WTC11 (cell line): Measurements from ENCODE around the gene TP53I13. TPM values are rescaled to one million over a fixed set of nuclear protein-coding genes. Genes with fewer than 3 reads are reported as not detected.

Source experiments
- ATAC-seq: fragments of 200-7000 bp; cut with Tn5 transposase; 2 replicates; pipeline ENCODE4 v1.10.0; 2021; ENCODE audit warnings: mild to moderate bottlenecking, moderate library complexity
- CTCF ChIA-PET: fragments of 300-600 bp; sonication (Branson Sonifier 250); formaldehyde crosslinking; loops from one replicate; lab custom pipeline; 2021; ENCODE audit warnings: antibody characterized with exemption; lab: Charles Lee
- POLR2A ChIA-PET: fragments of 350-600 bp; sonication (Branson Sonifier 250); formaldehyde crosslinking; loops from one replicate; lab custom pipeline; 2021; ENCODE audit warnings: antibody characterized with exemption; lab: Charles Lee
- DNase-seq: peaks from one replicate; pipeline ENCODE4 v3.0.0; 2021; ENCODE audit warnings: low spot score
- H3K27ac Mint-ChIP-seq: 2 replicates; pipeline ENCODE4 v1.8.0; 2021; ENCODE audit warnings: mixed read lengths
- H3K27me3 Mint-ChIP-seq: 2 replicates; pipeline ENCODE4 v1.8.0; 2021; ENCODE audit warnings: low read depth, mild to moderate bottlenecking, moderate library complexity, mixed read lengths
- H3K36me3 Mint-ChIP-seq: 2 replicates; pipeline ENCODE4 v1.8.0; 2021; ENCODE audit warnings: mixed read lengths
- H3K4me1 Mint-ChIP-seq: 2 replicates; pipeline ENCODE4 v1.8.0; 2022; ENCODE audit warnings: mixed read lengths
- H3K4me3 Mint-ChIP-seq: 2 replicates; pipeline ENCODE4 v1.8.0; 2021; ENCODE audit warnings: mild to moderate bottlenecking, moderate library complexity, mixed read lengths
- H3K9me3 Mint-ChIP-seq: 2 replicates; pipeline ENCODE4 v1.8.0; 2021; ENCODE audit warnings: mixed read lengths
- CREM ChIP-seq: sonication (generic); formaldehyde crosslinking; IDR thresholded peaks from 2 replicates; pipeline ENCODE4 v1.8.1; 2022; ENCODE audit warnings: mild to moderate bottlenecking, missing genetic modification reagents, moderate library complexity
- FOXP4 ChIP-seq: sonication (generic); formaldehyde crosslinking; IDR thresholded peaks from 2 replicates; pipeline ENCODE4 v1.8.0; 2022; ENCODE audit warnings: mild to moderate bottlenecking, missing genetic modification reagents
- GTF2I ChIP-seq: fragments of 250-450 bp; sonication (Bioruptor Pico); conservative IDR thresholded peaks from 2 replicates; pipeline ENCODE4 v1.4.0; 2021; ENCODE audit warnings: mild to moderate bottlenecking
- HMGA2 ChIP-seq: fragments of 250-450 bp; sonication (Bioruptor Pico); IDR thresholded peaks from 2 replicates; pipeline ENCODE4 v1.4.0; 2021; ENCODE audit warnings: mild to moderate bottlenecking, moderate library complexity
- HMGXB4 ChIP-seq: sonication (generic); formaldehyde crosslinking; IDR thresholded peaks from 2 replicates; pipeline ENCODE4 v1.8.1; 2023; ENCODE audit warnings: mild to moderate bottlenecking, moderate library complexity, missing genetic modification reagents
- JUN ChIP-seq: sonication (generic); formaldehyde crosslinking; IDR thresholded peaks from 2 replicates; pipeline ENCODE4 v1.8.0; 2023; ENCODE audit warnings: mild to moderate bottlenecking, missing genetic modification reagents
- MYBL2 ChIP-seq: sonication (generic); formaldehyde crosslinking; IDR thresholded peaks from 2 replicates; pipeline ENCODE4 v1.8.1; 2023; ENCODE audit warnings: mild to moderate bottlenecking, moderate library complexity, missing genetic modification reagents
- NFATC4 ChIP-seq: fragments of 250-450 bp; sonication (Bioruptor Pico); IDR thresholded peaks from 2 replicates; pipeline ENCODE4 v1.9.0; 2021; ENCODE audit warnings: mild to moderate bottlenecking
- OVOL2 ChIP-seq: fragments of 250-450 bp; sonication (Bioruptor Pico); IDR thresholded peaks from 2 replicates; pipeline ENCODE4 v1.9.0; 2021; ENCODE audit warnings: mild to moderate bottlenecking, borderline replicate concordance
- RELA ChIP-seq: sonication (generic); formaldehyde crosslinking; IDR thresholded peaks from 2 replicates; pipeline ENCODE4 v1.8.1; 2022; ENCODE audit warnings: missing genetic modification reagents, mild to moderate bottlenecking, borderline replicate concordance
- SP1 ChIP-seq: sonication (generic); formaldehyde crosslinking; conservative IDR thresholded peaks from 2 replicates; pipeline ENCODE4 v1.8.1; 2022; ENCODE audit warnings: missing genetic modification reagents
- TCF7 ChIP-seq: sonication (generic); formaldehyde crosslinking; IDR thresholded peaks from 2 replicates; pipeline ENCODE4 v1.8.0; 2022; ENCODE audit warnings: mild to moderate bottlenecking, low read depth, missing genetic modification reagents, moderate library complexity
- TEAD1 ChIP-seq: sonication (generic); formaldehyde crosslinking; IDR thresholded peaks from 2 replicates; pipeline ENCODE4 v1.8.0; 2022; ENCODE audit warnings: mild to moderate bottlenecking, missing genetic modification reagents
- ZNF121 ChIP-seq: sonication (generic); formaldehyde crosslinking; IDR thresholded peaks from 2 replicates; pipeline ENCODE4 v1.8.0; 2023; ENCODE audit warnings: missing genetic modification reagents
- total RNA-seq: library from RNA; stranded (reverse); gene quantifications from 3 replicates; pipeline ENCODE4 v1.2.3, GENCODE V29; 2021
- TF ChIP-seq, protein P1 (sequence below): sonication (generic); formaldehyde crosslinking; IDR thresholded peaks from 2 replicates; pipeline ENCODE4 v1.8.1; 2023; ENCODE audit warnings: mild to moderate bottlenecking, missing genetic modification reagents, moderate library complexity
- TF ChIP-seq, protein P2 (sequence below): sonication (generic); formaldehyde crosslinking; IDR thresholded peaks from 2 replicates; pipeline ENCODE4 v1.8.0; 2023; ENCODE audit warnings: mild to moderate bottlenecking, missing genetic modification reagents
- TF ChIP-seq, protein P3 (sequence below): sonication (generic); formaldehyde crosslinking; IDR thresholded peaks from 2 replicates; pipeline ENCODE4 v1.8.0; 2022; ENCODE audit warnings: mild to moderate bottlenecking, missing genetic modification reagents

The TP53I13 gene
- total RNA-seq, 1 experiment from 2014 or later = 41.9 TPM

- CTCF ChIA-PET = interaction anchor here (0.6 to 9.2 kb wide), 16 partner anchors 9 to 469 kb away, joined by 3 to 272 read pairs (median 7); partner anchors contain the start of genes ABHD15, ANKRD13B, MYO18A and TP53I13
- no peak overlapping the region for H3K27ac Mint-ChIP-seq
- POLR2A ChIA-PET = interaction anchor here (0.6 to 1.3 kb wide), 4 partner anchors 21 to 924 kb away, joined by 3 to 5 read pairs (median 4); no protein-coding TSS in a partner anchor
- no peaks in the 10 kb centered on the region for H3K9me3 Mint-ChIP-seq
- H3K36me3 Mint-ChIP-seq = peaks cover 4% of the 10 kb centered on the region; the same call in 1 of the 2 replicates
- TF ChIP-seq, protein P1, sequence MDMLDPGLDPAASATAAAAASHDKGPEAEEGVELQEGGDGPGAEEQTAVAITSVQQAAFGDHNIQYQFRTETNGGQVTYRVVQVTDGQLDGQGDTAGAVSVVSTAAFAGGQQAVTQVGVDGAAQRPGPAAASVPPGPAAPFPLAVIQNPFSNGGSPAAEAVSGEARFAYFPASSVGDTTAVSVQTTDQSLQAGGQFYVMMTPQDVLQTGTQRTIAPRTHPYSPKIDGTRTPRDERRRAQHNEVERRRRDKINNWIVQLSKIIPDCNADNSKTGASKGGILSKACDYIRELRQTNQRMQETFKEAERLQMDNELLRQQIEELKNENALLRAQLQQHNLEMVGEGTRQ (CRISPR knock-in tag) = no peak
- TF ChIP-seq NFATC4 (no peak), RELA (CRISPR knock-in tag) (no peak), HMGA2 (CRISPR knock-in tag) (no peak), TEAD1 (CRISPR knock-in tag) (no peak), SP1 (CRISPR knock-in tag) (no peak)
- H3K27me3 Mint-ChIP-seq = peaks cover 66% of the 10 kb centered on the region
- ATAC-seq (no peak), DNase-seq (no peak)
- peak overlapping the region; percentile 80 for H3K4me3 Mint-ChIP-seq
- peaks cover 35% of the 10 kb centered on the region for H3K4me1 Mint-ChIP-seq
These were observed 46.5 kb downstream of the TP53I13 start for GRCh38 chr17:29615048-29615385.

DNA sequence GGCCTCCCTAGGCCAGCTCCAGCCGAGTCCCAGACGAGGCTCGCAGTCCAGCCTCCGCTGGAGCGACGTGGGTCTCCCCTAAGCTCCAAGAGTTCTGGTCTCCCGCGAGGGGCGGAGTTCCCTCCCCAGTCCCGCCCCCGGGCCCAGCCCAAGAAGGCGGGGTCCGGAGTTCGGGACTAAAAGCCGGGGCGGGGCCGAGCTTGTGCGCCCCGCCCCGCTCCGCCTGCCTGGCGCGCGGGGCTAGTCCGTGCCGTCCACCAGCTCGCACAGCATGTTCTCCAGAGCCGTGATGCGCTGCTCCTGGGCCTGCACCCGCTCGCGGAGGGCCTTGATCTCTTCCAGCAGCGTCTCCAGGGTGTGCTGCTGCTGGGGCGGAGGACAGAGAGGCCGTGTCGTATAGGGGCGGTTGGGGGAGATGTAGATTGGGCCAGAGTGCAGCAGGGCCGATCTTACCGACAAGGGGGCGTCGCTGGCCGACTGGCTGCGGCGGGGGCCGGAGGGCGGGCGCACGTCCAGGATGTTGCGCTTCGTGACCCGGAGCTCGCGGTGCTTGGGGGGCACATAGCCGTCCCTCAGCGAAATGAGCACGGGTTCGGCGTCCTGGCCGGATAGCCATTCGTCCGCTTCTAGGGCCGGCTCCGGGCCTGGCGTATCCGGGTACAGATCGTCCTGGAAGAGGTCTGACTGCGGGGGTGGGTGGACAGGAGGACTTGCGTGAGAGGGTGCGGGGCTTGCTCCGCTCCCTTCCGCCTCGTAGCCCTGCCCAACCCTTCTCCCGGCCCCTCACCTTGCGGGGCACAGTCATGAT lies 47.2 kb downstream of the TP53I13 start:
- H3K27ac Mint-ChIP-seq = no peak overlapping the region
- peak; percentile 54 for ATAC-seq
- CTCF ChIA-PET = interaction anchor here (0.6 to 9.2 kb wide), 24 partner anchors 8 to 480 kb away, joined by 3 to 272 read pairs (median 7); partner anchors contain the start of genes ABHD15, ANKRD13B, MYO18A and SSH2
- H3K27me3 Mint-ChIP-seq = peaks cover 73% of the 10 kb centered on the region
- peaks cover 42% of the 10 kb centered on the region for H3K4me1 Mint-ChIP-seq
- peak; percentile 83 for TF ChIP-seq SP1 (CRISPR knock-in tag)
- TF ChIP-seq CREM = peak; percentile 57; the same call in 1 of the 2 replicates
- TF ChIP-seq OVOL2 (CRISPR knock-in tag) = no peak
- no peak for TF ChIP-seq JUN (CRISPR knock-in tag)
- peak; percentile 42; the same call in 1 of the 2 replicates for TF ChIP-seq HMGXB4
- no peak for TF ChIP-seq GTF2I (CRISPR knock-in tag)
- TF ChIP-seq TCF7 = 0 out of 2 replicates have a peak, but pooled peaks have one; percentile 41
- H3K4me3 Mint-ChIP-seq = peak overlapping the region; percentile 80
- H3K9me3 Mint-ChIP-seq = no peaks in the 10 kb centered on the region
- POLR2A ChIA-PET = interaction anchor here (0.6 to 1.3 kb wide), 5 partner anchors 15 to 924 kb away, joined by 3 to 5 read pairs (median 4); no protein-coding TSS in a partner anchor
- H3K36me3 Mint-ChIP-seq = peaks cover 3% of the 10 kb centered on the region; the same call in 1 of the 2 replicates
- peak; percentile 88 for DNase-seq

DNA sequence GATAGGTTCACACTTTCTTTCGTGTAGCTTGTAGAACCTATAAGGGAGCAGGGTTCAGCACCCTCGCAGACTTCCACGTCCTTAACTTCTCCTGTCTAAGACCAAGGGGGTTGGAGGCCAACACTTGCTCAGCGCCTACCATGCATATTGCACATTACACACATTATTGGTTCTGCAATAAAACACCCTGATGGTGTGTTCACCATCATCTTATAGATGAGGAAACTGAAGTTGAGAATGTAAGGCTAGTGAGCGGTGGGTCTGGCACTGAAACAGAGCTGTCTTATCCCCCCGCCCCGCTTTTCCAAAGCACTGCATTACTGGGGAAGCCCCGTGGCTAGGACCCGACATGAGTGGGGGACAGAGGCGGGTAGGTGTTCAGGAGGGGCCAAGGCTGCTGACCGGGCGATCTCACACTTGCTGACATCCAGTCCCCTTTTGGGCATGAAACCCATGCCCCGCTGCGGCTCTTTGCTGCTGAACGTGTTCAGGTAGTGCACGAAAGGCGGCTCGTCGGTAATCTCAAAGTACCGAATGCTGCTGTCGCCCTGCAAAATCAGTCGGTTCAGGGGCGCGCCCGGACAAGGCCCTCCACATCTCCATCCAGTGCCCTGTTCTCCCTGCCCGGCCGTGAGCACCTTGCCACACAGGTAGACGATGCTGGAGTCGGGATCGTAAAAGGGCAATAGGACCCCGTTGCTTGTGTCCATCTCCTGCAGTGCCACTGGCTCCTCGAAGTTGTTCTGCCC lies 48.0 kb downstream of the TP53I13 start:
- H3K9me3 Mint-ChIP-seq = no peaks in the 10 kb centered on the region
- DNase-seq (no peak), ATAC-seq (no peak)
- no peaks in the 10 kb centered on the region for H3K36me3 Mint-ChIP-seq
- peaks cover 80% of the 10 kb centered on the region for H3K27me3 Mint-ChIP-seq
- peaks cover 47% of the 10 kb centered on the region for H3K4me1 Mint-ChIP-seq
- ChIA-PET CTCF (interaction anchor here (0.6 to 9.2 kb wide), 64 partner anchors 9 to 664 kb away, joined by 3 to 272 read pairs (median 5); partner anchors contain the start of genes ABHD15, ANKRD13B, MYO18A and NUFIP2), POLR2A (interaction anchor here (1.0 to 2.1 kb wide), 4 partner anchors 16 to 25 kb away, joined by 3 to 12 read pairs (median 4); partner anchors contain the start of gene ANKRD13B)
- no peak for TF ChIP-seq CREM
- TF ChIP-seq, protein P2, sequence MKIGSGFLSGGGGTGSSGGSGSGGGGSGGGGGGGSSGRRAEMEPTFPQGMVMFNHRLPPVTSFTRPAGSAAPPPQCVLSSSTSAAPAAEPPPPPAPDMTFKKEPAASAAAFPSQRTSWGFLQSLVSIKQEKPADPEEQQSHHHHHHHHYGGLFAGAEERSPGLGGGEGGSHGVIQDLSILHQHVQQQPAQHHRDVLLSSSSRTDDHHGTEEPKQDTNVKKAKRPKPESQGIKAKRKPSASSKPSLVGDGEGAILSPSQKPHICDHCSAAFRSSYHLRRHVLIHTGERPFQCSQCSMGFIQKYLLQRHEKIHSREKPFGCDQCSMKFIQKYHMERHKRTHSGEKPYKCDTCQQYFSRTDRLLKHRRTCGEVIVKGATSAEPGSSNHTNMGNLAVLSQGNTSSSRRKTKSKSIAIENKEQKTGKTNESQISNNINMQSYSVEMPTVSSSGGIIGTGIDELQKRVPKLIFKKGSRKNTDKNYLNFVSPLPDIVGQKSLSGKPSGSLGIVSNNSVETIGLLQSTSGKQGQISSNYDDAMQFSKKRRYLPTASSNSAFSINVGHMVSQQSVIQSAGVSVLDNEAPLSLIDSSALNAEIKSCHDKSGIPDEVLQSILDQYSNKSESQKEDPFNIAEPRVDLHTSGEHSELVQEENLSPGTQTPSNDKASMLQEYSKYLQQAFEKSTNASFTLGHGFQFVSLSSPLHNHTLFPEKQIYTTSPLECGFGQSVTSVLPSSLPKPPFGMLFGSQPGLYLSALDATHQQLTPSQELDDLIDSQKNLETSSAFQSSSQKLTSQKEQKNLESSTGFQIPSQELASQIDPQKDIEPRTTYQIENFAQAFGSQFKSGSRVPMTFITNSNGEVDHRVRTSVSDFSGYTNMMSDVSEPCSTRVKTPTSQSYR (CRISPR knock-in tag) = no peak
- TF ChIP-seq ZNF121 (CRISPR knock-in tag) = 0 out of 2 replicates have a peak, but pooled peaks have one; percentile 9
- TF ChIP-seq, protein P3, sequence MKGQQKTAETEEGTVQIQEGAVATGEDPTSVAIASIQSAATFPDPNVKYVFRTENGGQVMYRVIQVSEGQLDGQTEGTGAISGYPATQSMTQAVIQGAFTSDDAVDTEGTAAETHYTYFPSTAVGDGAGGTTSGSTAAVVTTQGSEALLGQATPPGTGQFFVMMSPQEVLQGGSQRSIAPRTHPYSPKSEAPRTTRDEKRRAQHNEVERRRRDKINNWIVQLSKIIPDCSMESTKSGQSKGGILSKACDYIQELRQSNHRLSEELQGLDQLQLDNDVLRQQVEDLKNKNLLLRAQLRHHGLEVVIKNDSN = 0 out of 2 replicates have a peak, but pooled peaks have one; percentile 2
- TF ChIP-seq TEAD1 (CRISPR knock-in tag) = no peak
- TF ChIP-seq MYBL2 (CRISPR knock-in tag) = no peak
- TF ChIP-seq FOXP4 (CRISPR knock-in tag) = no peak
- H3K4me3 Mint-ChIP-seq = peak overlapping the region; percentile 80
- no peak overlapping the region for H3K27ac Mint-ChIP-seq
